HCT116 (cell line): ENCODE results near the gene KLHDC9. TPM values are rescaled to one million over a fixed set of nuclear protein-coding genes. Genes with fewer than 3 reads are reported as not detected.
"Not testable (repeated sequence)": the region's sequence is repeated elsewhere in the genome, so short reads cannot be mapped to it uniquely, and the experiment has no call there.

Source experiments
- ATAC-seq: fragments of 200-7000 bp; cut with Tn5 transposase; 2 replicates; pipeline ENCODE4 v1.9.1; 2020; ENCODE audit warnings: mild to moderate bottlenecking, moderate library complexity
- BruUV-seq: library from RNA; stranded (reverse); fragments of 400-500 nt; replicated peaks from 2 replicates; lab custom pipeline; 2021; lab: Mats Ljungman, UMichigan
- CTCF ChIA-PET: fragments of 300-600 bp; sonication (Branson Sonifier 250); formaldehyde crosslinking; loops from one replicate; lab custom pipeline; 2021; ENCODE audit warnings: antibody characterized with exemption; lab: Charles Lee
- POLR2A ChIA-PET: fragments of 300-600, 350-600 bp; sonication (Branson Sonifier 250); formaldehyde crosslinking; loops from one replicate; lab custom pipeline; 2021; ENCODE audit warnings: antibody characterized with exemption; lab: Charles Lee
- RAD21 ChIA-PET, 2 experiments: fragments of 300-600 bp; sonication (Branson Sonifier 250); formaldehyde crosslinking; loops; one replicate each; lab custom pipeline; 2023; ENCODE audit warnings: low total read pairs in 2 of 2; ENCODE audit not compliant: uncharacterized antibody in 2 of 2, unreplicated experiment in 2 of 2, low non-redundant PET in 1 of 2; lab: Charles Lee
- DNase-seq: peaks from one replicate; pipeline ENCODE4 v3.0.0-alpha.2; 2010; ENCODE audit warnings: low read depth, low spot score
- H2AFZ ChIP-seq: fragments of 200-600 bp; shearing (Covaris generic), sonication (generic); 2 replicates; pipeline ENCODE4 v1.6.1; 2017; ENCODE audit warnings: low read depth, mixed run types, mixed read lengths, antibody characterized with exemption, low read length; ENCODE audit not compliant: poor library complexity, severe bottlenecking
- H3K27ac ChIP-seq: 2 replicates; pipeline ENCODE4 v1.5.1; 2012; ENCODE audit warnings: low read depth, low read length
- H3K27me3 ChIP-seq: fragments of 200-600 bp; sonication (generic); 2 replicates; pipeline ENCODE4 v1.6.1; 2016; ENCODE audit warnings: mixed run types, low read length, mixed read lengths; ENCODE audit not compliant: insufficient read depth
- H3K36me3 ChIP-seq, 2 experiments: fragments of 200-500 bp in 1 of 2; fragments of 200-600 bp in 1 of 2; sonication (Bioruptor generic) in 1 of 2; sonication (generic) in 1 of 2; 2 replicates each; pipeline versions ENCODE4 v1.5.1 to v1.6.1; 2014 to 2016; ENCODE audit warnings: low read length in 2 of 2, inconsistent platforms in 1 of 2, mixed read lengths in 1 of 2, mixed run types in 1 of 2; ENCODE audit not compliant: insufficient read depth in 2 of 2, control insufficient read depth in 1 of 2
- H3K4me1 ChIP-seq, 2 experiments: fragments of 200-600 bp in 1 of 2; sonication (generic) in 1 of 2; 2 replicates each; pipeline versions ENCODE4 v1.5.1 to v1.6.1; 2012 to 2017; ENCODE audit warnings: low read length in 2 of 2, inconsistent platforms in 1 of 2, mild to moderate bottlenecking in 1 of 2, mixed read lengths in 1 of 2, mixed run types in 1 of 2, moderate library complexity in 1 of 2; ENCODE audit not compliant: insufficient read depth in 2 of 2, control insufficient read depth in 1 of 2
- H3K4me2 ChIP-seq: fragments of 200-600 bp; sonication (generic); 2 replicates; pipeline ENCODE4 v1.6.1; 2017; ENCODE audit warnings: mixed run types, low read length, mixed read lengths
- H3K4me3 ChIP-seq, 2 experiments: fragments of 200-600 bp in 1 of 2; sonication (generic) in 1 of 2; replicated peaks in 1 of 2; 2 replicates each; pipeline ENCODE4 v1.5.1; 2011 to 2016; ENCODE audit warnings: low read length in 2 of 2, control low read depth in 1 of 2, low read depth in 1 of 2, mild to moderate bottlenecking in 1 of 2, mixed read lengths in 1 of 2, mixed run types in 1 of 2
- H3K79me2 ChIP-seq: fragments of 200-600 bp; sonication (generic); 2 replicates; pipeline ENCODE4 v1.6.1; 2017; ENCODE audit warnings: mild to moderate bottlenecking, mixed run types, low read length, moderate library complexity, mixed read lengths; ENCODE audit not compliant: insufficient read depth
- H3K9ac ChIP-seq: fragments of 200-600 bp; sonication (generic); 2 replicates; pipeline ENCODE4 v1.6.1; 2016; ENCODE audit warnings: low read length, mixed read lengths
- H3K9me2 ChIP-seq: fragments of 200-600 bp; sonication (generic), shearing (Covaris generic); 2 replicates; pipeline ENCODE4 v1.6.1; 2017; ENCODE audit warnings: mixed run types, mild to moderate bottlenecking, moderate library complexity; ENCODE audit not compliant: insufficient read depth
- H3K9me3 ChIP-seq, 2 experiments: fragments of 200-500 bp in 1 of 2; fragments of 200-600 bp in 1 of 2; sonication (Bioruptor generic) in 1 of 2; sonication (generic) in 1 of 2; 2 replicates each; pipeline ENCODE4 v1.6.1; 2014 to 2017; ENCODE audit warnings: low read length in 2 of 2, mixed read lengths in 2 of 2, inconsistent platforms in 1 of 2, low read depth in 1 of 2, mild to moderate bottlenecking in 1 of 2, mixed run types in 1 of 2, moderate library complexity in 1 of 2; ENCODE audit not compliant: control insufficient read depth in 1 of 2, insufficient read depth in 1 of 2
- H4K20me1 ChIP-seq: fragments of 200-600 bp; sonication (generic), shearing (Covaris generic); 2 replicates; pipeline ENCODE4 v1.6.1; 2017; ENCODE audit warnings: mixed run types, mild to moderate bottlenecking, moderate library complexity; ENCODE audit not compliant: insufficient read depth
- CEBPB ChIP-seq: IDR thresholded peaks from 2 replicates; pipeline ENCODE4 v1.6.1; 2012; ENCODE audit warnings: low read depth
- EGR1 ChIP-seq: IDR thresholded peaks from 2 replicates; pipeline ENCODE4 v1.6.1; 2012; ENCODE audit warnings: low read depth
- ELF1 ChIP-seq: IDR thresholded peaks from 2 replicates; pipeline ENCODE4 v1.6.1; 2012; ENCODE audit warnings: low read depth, borderline replicate concordance
- EZH2 ChIP-seq: fragments of 200-600 bp; sonication (generic); IDR thresholded peaks from 2 replicates; pipeline ENCODE4 v1.6.1; 2017; ENCODE audit warnings: antibody characterized with exemption, mixed run types
- EZH2phosphoT487 ChIP-seq: fragments of 200-600 bp; IDR thresholded peaks from 2 replicates; pipeline ENCODE4 v1.6.1; 2018; ENCODE audit warnings: antibody characterized with exemption, borderline replicate concordance
- FOSL1 ChIP-seq: IDR thresholded peaks from 2 replicates; pipeline ENCODE4 v1.6.1; 2012; ENCODE audit warnings: low read depth
- JUND ChIP-seq: IDR thresholded peaks from 2 replicates; pipeline ENCODE4 v1.6.1; 2012
- POLR2A ChIP-seq: IDR thresholded peaks from 2 replicates; pipeline ENCODE4 v1.7.0; 2011; ENCODE audit warnings: borderline replicate concordance; ENCODE audit not compliant: insufficient read depth, insufficient read length; ENCODE audit errors: extremely low read depth
- POLR2AphosphoS5 ChIP-seq: IDR thresholded peaks from 2 replicates; pipeline ENCODE4 v1.6.1; 2011; ENCODE audit warnings: mild to moderate bottlenecking, low read depth, low read length, moderate library complexity
- SIN3A ChIP-seq: IDR thresholded peaks from 2 replicates; pipeline ENCODE4 v1.6.1; 2012; ENCODE audit warnings: low read depth
- SP1 ChIP-seq: IDR thresholded peaks from 2 replicates; pipeline ENCODE4 v1.6.1; 2012; ENCODE audit warnings: low read depth
- SRF ChIP-seq: IDR thresholded peaks from 2 replicates; pipeline ENCODE4 v1.6.1; 2012; ENCODE audit warnings: low read depth
- TCF7L2 ChIP-seq: IDR thresholded peaks from 2 replicates; pipeline ENCODE4 v1.7.0; 2011; ENCODE audit warnings: borderline replicate concordance, inconsistent platforms; ENCODE audit not compliant: insufficient read depth, insufficient read length; ENCODE audit errors: extremely low read depth
- YY1 ChIP-seq: IDR thresholded peaks from 2 replicates; pipeline ENCODE4 v1.6.1; 2011; ENCODE audit warnings: low read length, low read depth, moderate library complexity, mild to moderate bottlenecking; ENCODE audit not compliant: insufficient replicate concordance; ENCODE audit errors: extremely low read depth
- ZFX ChIP-seq: fragments of 450-650 bp; IDR thresholded peaks from 2 replicates; pipeline ENCODE4 v1.6.1; 2017
- ZNF274 ChIP-seq: fragments of 200-500 bp; sonication (Bioruptor generic); IDR thresholded peaks from 2 replicates; pipeline ENCODE4 v1.6.1; 2014; ENCODE audit warnings: mild to moderate bottlenecking, low read depth, low read length, inconsistent platforms
- intact Hi-C: fragments of 100-400 bp; cut with micrococcal nuclease; formaldehyde crosslinking; loops from 2 replicates; pipeline ENCODE4 v1.10.0; 2022
- total RNA-seq: library from RNA; stranded (reverse); gene quantifications from one replicate; pipeline ENCODE4 v1.2.1, GENCODE V29; 2021; ENCODE audit not compliant: unreplicated experiment
- TF ChIP-seq, protein P1 (sequence below): IDR thresholded peaks from 2 replicates; pipeline ENCODE4 v1.6.1; 2012

KLHDC9 gene
- total RNA-seq, 1 experiment from 2014 or later = 1.4 TPM

DNA sequence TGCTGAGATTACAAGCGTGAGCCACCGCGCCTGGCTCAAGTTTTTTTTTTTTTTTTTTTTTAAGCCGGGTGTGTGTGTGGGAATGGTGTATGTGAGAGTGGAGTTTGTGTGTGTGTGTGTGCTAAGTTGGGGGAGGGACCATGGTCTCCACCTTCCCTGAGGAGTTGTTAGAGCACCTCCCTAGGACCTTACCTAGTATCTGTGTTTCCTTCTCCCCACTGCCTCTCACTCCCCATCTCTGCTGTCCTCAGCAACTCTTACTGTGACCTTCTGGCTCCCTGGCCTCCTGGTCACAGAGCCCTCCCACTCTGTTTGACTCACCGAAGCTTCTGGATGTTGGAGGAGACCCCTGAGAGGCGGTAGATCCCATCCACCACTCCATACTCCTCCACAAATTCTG lies 38.9 kb upstream of the KLHDC9 start:
- Histone ChIP-seq H3K4me1 (no peaks in the 10 kb centered on the region), H3K4me3 (no peak overlapping the region), H3K9me3 (no peaks in the 10 kb centered on the region), H3K4me2 (no peak overlapping the region), H4K20me1 (no peaks in the 10 kb centered on the region), H2AFZ (no peak overlapping the region), H3K36me3 (no peaks in the 10 kb centered on the region), H3K9me2 (no peaks in the 10 kb centered on the region), H3K9ac (no peak overlapping the region), H3K27me3 (no peaks in the 10 kb centered on the region), H3K79me2 (no peaks in the 10 kb centered on the region), H3K27ac (no peak overlapping the region)
- ChIA-PET CTCF (interaction anchor here (1.1 kb wide), 1 partner anchor 12 kb away, joined by 3 read pairs; no protein-coding TSS in a partner anchor), RAD21 (no interaction called here), POLR2A (no interaction called here)
- intact Hi-C loops = no loop called here
- BruUV-seq = no TSS peak
- no peak for DNase-seq
- ATAC-seq = no peak
- TF ChIP-seq POLR2A (no peak), YY1 (no peak), TCF7L2 (no peak), FOSL1 (no peak), SP1 (no peak), EGR1 (no peak), JUND (no peak), SIN3A (no peak), SRF (no peak), EZH2phosphoT487 (no peak), ZNF274 (no peak)

- TF ChIP-seq POLR2AphosphoS5 = no peak
- TF ChIP-seq JUND = no peak
- no peak for TF ChIP-seq ZFX
- TF ChIP-seq SP1 = no peak
- no peak for TF ChIP-seq SIN3A
- TF ChIP-seq, protein P1, sequence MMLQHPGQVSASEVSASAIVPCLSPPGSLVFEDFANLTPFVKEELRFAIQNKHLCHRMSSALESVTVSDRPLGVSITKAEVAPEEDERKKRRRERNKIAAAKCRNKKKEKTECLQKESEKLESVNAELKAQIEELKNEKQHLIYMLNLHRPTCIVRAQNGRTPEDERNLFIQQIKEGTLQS = no peak
- no peak for TF ChIP-seq ELF1
- no peak for TF ChIP-seq EZH2
- no peak for TF ChIP-seq CEBPB
- no peak for TF ChIP-seq EZH2phosphoT487
- no peak for TF ChIP-seq ZNF274
- TF ChIP-seq POLR2A = no peak
- no peak for TF ChIP-seq TCF7L2
- TF ChIP-seq, all 23 proteins: peak for 0
- no TSS peak for BruUV-seq
- ATAC-seq (no peak), DNase-seq (no peak)
- ChIA-PET POLR2A (no interaction called here), RAD21 (no interaction called here), CTCF (no interaction called here)
- Histone ChIP-seq H4K20me1 (no peaks in the 10 kb centered on the region), H3K79me2 (no peaks in the 10 kb centered on the region), H3K36me3 (no peaks in the 10 kb centered on the region), H2AFZ (no peak overlapping the region), H3K9me2 (no peaks in the 10 kb centered on the region), H3K27me3 (no peaks in the 10 kb centered on the region), H3K27ac (no peak overlapping the region), H3K4me1 (no peaks in the 10 kb centered on the region), H3K9me3 (no peaks in the 10 kb centered on the region), H3K4me2 (no peak overlapping the region), H3K4me3 (no peak overlapping the region), H3K9ac (no peak overlapping the region)
- intact Hi-C loops = no loop called here
Observed at GRCh38 chr1:161061419-161061818, 36.7 kb upstream of the KLHDC9 start.

GRCh38 chr1:161063936-161064335 lies 34.2 kb upstream of the KLHDC9 start:
- POLR2A ChIA-PET = interaction anchor here (0.8 kb wide), 1 partner anchor 162 kb away, joined by 5 read pairs; the partner anchor contains the start of gene TOMM40L
- BruUV-seq, CTCF ChIA-PET: not testable (repeated sequence)

More at GRCh38 chr1:161063936-161064335, 34.2 kb upstream of the KLHDC9 start:
- H2AFZ ChIP-seq, H3K9me3 ChIP-seq, H3K4me3 ChIP-seq, H3K36me3 ChIP-seq, H3K27me3 ChIP-seq, RAD21 ChIA-PET, H3K4me1 ChIP-seq, H3K27ac ChIP-seq, H4K20me1 ChIP-seq, ATAC-seq, DNase-seq, H3K9me2 ChIP-seq, intact Hi-C loops, H3K9ac ChIP-seq, H3K4me2 ChIP-seq, H3K79me2 ChIP-seq: not testable (repeated sequence)
